Left hindlimb (tissue), 1 donor: ENCODE results near the gene CELF4.
"Not testable (repeated sequence)": the region's sequence is repeated elsewhere in the genome, so short reads cannot be mapped to it uniquely, and the experiment has no call there.

Experiments
- DNase-seq: peaks from one replicate; pipeline ENCODE4 v3.0.0-alpha.2; 2018

CELF4 gene

GRCh38 chr18:37385846-37386778 is 179.5 kb downstream of the CELF4 start:
- no peak for DNase-seq

GRCh38 chr18:37383846-37384595 is 181.6 kb downstream of the CELF4 start:
- DNase-seq, result no peak

GRCh38 chr18:37383036-37383785 is 182.4 kb downstream of the CELF4 start:
- peak; percentile 49 for DNase-seq

- DNase-seq, result no peak
These were observed 184.0 kb downstream of the CELF4 start for GRCh38 chr18:37381554-37381953.

GRCh38 chr18:37380546-37381110 is 185.0 kb downstream of the CELF4 start:
- DNase-seq, result no peak

- DNase-seq, result no peak
These were observed 187.1 kb downstream of the CELF4 start for GRCh38 chr18:37378336-37379010.

- no peak for DNase-seq
These were observed 190.4 kb downstream of the CELF4 start for GRCh38 chr18:37375181-37375580.

- no peak for DNase-seq
These were observed 197.3 kb downstream of the CELF4 start for GRCh38 chr18:37368110-37368954.

- no peak for DNase-seq
These were observed 201.4 kb downstream of the CELF4 start for GRCh38 chr18:37364237-37364636.

- no peak for DNase-seq
These were observed 203.3 kb downstream of the CELF4 start for GRCh38 chr18:37362158-37362890.

GRCh38 chr18:37361335-37362157 is 204.1 kb downstream of the CELF4 start:
- DNase-seq, result no peak

GRCh38 chr18:37358061-37358460 is 207.5 kb downstream of the CELF4 start:
- not testable (repeated sequence) for DNase-seq

GRCh38 chr18:37355772-37356171 is 209.8 kb downstream of the CELF4 start:
- no peak for DNase-seq

GRCh38 chr18:37351110-37351509 is 214.5 kb downstream of the CELF4 start:
- no peak for DNase-seq

GRCh38 chr18:37348729-37349128 is 216.9 kb downstream of the CELF4 start:
- no peak for DNase-seq

- no peak for DNase-seq
These were observed 219.6 kb downstream of the CELF4 start for GRCh38 chr18:37346048-37346447.

GRCh38 chr18:37343542-37343851 is 222.1 kb downstream of the CELF4 start:
- DNase-seq, result no peak

- no peak for DNase-seq
These were observed 224.0 kb downstream of the CELF4 start for GRCh38 chr18:37341473-37342086.

- DNase-seq, result no peak
These were observed 224.6 kb downstream of the CELF4 start for GRCh38 chr18:37341016-37341415.
